ENCODE measurements around the gene ZDHHC14.

Gene ZDHHC14

DNA sequence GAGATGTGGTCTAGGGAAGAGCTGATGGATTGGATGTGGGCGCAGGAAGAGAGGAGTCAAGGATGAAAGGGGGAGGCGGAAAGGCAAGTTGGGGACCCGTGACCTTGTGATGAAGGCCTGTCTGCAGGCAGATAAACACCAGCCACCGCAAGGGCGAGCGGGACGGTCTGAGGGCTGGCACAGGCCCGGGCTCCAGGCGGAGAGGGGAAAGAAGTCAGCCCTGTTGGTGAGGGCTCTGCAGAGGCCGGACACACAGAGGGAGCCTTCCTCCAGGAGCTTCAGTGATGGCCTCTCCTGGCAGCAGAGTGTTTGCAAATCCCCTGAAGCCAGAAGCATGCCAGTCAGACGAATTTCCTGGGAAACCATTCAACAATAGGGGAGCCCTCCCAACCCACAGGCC lies 112.2 kb downstream of the ZDHHC14 start:
- no peak for DNase-seq (ENCODE audit: low spot score)

DNA sequence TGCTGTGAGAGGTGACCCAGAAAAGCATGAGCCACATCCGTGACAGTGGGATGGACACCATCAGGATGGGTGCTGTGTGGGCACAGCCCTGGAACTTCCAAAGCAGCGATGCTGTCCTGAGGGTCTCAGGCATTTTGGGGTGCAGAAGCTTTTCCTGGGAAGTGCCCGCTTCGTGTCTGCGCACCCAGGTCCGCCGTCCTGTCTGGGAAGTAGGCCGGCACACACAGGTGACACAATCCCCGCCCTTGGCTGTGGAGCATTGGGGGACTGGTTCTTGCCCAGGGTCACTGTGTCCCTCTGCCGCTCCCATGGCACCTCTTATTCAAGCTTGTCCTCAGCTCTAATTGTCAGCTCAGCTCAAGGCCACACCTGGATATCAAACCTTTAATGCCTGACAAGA lies 112.6 kb downstream of the ZDHHC14 start:
- DNase-seq (ENCODE audit: low spot score): no peak

DNA sequence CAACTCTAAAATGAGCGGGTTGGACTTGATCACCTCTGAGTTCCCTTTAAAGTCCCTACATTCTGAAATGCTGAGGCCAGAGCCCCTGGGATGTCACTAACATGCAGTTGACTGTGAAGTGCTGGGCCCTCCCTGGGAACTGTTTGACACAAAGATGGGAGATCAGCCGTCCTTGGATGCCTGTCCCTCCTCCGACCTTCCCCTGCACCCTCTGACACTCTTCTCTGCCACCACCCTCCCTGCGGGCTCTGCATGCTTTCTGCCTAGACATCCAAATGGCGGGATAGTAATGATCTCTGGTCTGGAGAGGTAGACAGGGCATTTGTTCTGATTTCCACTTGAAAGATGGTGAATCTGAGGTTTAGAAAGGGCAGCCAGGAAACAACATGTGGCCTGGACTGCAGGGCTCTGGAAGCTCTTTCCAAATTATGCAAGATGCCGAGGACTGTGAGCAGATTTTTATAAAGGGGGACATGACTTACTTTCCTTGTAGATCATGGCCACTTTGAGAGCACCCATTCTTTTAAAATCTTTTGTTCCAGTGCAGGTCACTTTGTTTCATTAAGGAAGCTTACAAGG lies 113.2 kb downstream of the ZDHHC14 start:
- no peak for DNase-seq (ENCODE audit: low spot score)

DNA sequence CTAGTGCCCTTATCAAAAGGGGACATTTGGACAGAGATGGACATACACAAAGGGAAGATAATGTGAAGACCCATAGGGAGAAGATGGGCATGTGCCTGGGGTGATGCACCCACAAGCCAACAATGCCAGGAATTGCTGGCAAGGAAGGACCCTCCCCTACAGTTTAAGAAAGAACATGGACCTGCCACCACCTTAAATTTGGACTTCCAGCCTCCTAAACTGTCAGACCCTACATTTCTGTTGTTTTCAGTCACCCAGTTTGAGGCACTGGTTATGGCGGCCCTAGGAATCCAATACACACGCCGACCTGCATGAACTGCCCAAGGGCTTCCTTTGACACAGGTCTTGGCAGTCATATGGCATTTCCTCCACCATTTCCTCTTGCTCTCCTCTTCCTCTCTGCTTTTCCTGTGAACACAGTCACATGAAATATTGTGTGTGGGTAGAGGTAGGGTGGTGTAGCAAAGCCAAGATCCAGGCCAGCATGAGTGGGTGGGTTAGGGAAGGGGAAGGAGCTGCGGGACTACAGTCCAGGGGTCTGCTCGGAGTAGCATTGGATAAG lies 115.6 kb downstream of the ZDHHC14 start:
- DNase-seq (ENCODE audit: low spot score): no peak

DNA sequence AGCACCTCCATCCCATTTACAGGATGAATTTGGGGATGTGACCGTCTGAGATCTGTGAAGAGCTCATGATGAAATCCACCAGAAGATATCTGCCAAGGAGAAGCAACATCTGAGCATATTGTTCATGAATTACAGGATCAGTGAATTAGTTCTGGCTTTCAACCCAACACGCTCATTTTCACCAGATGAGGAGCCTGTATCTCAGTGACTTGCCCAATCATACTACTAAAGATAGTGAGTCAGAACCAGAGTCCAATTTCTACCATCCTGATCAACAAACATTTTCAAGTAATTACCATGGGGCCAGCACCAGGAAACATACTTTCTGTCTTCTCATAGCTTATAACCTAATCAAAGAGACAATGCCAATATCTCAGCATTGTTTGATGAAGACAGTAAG lies 116.6 kb downstream of the ZDHHC14 start:
- no peak for DNase-seq (ENCODE audit: low spot score)

DNA sequence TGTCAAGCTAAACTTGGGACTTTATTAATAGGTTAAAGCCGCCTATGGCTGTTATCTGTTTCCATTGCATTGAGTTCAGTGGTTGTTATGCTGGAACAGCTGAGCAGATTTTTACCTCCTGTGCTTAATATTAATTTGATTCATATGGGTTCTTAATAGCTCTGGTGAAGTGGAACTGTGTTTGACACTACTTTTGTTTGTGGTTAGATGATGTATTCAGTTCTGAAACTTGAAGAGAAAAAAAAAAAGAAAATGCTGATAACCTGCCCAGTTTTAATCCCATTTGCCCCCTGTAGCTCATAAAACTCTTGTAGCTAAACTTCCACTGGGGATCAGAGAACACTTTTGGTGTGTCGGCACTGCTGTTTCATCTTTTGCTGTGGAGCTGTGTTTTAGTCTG lies 117.8 kb downstream of the ZDHHC14 start:
- no peak for DNase-seq (ENCODE audit: low spot score)

DNA sequence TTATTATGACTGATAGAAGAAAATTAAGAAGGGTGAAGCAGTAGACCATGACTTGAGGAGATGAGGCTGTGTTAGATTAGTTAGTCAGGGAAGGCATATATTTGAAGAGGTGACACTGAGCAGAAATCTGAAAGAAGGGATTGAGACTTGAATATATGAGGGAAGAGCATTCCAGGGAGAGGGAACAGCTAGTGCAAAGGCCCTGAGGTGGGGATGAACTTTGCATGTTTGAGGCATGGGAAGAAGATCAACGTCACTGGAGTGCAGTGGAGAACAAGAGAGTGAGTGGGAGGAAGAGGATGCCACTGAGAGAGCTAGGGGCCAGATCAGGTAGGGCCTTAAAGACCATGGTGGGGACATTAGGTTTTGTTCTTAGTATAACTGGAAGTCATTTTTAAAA lies 119.0 kb downstream of the ZDHHC14 start:
- DNase-seq (ENCODE audit: low spot score): no peak

DNA sequence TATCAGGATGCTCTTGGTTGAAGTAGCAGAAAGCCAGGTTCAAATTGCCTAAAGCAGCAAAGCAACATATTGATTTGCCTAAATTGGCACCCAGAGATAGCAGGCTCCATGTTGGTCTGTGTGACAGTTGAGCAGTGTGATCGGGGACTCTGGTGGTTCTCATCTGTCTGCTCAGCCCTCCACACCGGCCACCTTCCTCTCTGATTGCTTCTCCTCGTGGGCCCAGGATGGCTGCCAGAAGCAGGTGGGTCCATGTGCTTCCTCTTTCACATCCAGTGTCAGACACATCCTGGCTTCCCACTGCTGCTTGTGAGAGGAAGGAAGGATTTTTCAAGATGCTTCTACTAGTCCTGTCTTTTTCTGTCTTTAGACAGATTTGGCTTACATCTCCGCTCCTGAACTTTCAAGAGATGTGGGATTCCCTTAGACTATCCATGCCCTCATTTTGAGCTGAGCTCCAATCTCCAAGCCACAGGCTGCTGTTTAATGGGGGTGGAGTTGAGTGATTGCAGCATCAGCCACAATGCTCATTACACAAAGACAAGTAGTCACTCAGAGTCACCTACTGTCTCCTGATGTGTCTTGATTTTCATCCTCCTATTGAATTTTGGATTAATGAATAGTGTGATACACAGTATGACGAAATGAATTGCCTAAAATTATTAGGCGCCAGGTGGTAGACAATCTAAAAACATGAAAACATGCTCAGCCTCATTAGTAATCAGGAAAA lies 122.2 kb downstream of the ZDHHC14 start:
- DNase-seq (ENCODE audit: low spot score): no peak

DNA sequence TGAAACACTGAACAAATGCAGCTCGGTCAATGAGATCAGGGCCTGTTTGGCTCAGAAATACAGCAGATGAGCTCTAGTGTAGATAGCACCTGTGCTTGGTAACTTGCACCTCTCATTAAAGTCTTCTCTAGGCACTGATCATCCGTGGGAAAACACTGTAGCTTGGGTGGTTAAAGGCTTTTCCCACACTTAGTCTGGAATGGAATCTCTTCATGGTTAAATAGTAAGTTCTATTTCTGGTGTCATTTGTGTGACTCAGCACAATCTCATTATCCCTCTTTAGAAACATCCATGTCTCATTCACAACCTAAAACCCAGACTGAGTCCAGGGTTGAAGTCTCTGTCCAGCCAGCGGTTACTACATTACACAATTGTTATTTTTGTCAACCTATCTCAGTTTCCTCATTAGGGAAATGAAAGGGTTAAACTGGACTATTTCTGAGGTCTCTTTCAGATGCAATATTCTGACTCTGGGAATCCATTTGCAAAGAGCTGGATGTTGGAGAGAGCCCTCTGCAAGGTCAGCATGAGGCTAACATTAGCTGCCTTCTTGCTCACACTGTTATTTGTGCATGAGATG lies 125.0 kb downstream of the ZDHHC14 start:
- DNase-seq (ENCODE audit: low spot score): no peak

DNA sequence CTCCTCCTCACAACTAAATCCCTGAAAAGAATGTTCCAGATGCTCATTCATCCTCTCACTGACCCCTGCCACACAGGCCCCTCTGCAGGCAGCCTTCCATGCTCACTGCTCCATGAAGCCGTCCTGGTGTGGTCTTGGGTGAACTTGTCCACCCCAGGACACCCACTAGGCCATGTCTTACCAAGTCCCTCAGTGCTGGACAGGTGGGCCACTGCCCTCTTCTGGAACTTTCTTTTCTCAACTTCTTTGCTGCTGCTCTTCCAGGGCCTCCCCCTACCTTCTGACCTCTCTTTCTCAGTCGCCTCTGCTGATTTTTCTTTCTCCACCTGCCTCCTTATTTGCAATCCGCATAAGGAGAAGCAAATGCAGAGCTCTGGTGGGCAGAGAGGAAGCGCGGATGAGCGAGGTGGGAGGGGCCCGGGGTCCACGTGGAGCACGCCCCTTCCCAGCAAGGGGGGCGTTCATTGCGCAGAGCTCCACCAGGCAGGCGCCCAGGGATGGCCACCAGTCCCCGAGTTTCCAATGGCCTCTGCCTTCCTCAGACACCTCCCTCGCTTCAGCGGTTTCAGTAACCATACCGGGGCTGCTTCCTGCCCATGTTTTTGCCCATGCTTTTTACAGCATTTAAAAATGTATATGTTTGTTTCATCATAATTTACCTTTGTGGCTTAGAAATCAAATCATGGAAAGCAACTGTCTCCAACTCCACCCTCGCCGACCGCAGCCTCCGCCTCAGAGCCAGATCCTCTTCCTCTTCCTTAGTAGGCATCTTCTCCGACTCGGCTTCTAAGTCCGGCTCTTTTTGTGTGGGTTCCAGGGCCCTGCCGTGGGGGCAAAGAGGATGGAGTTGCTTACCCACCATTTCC lies 129.6 kb downstream of the ZDHHC14 start:
- no peak for DNase-seq (ENCODE audit: low spot score)

DNA sequence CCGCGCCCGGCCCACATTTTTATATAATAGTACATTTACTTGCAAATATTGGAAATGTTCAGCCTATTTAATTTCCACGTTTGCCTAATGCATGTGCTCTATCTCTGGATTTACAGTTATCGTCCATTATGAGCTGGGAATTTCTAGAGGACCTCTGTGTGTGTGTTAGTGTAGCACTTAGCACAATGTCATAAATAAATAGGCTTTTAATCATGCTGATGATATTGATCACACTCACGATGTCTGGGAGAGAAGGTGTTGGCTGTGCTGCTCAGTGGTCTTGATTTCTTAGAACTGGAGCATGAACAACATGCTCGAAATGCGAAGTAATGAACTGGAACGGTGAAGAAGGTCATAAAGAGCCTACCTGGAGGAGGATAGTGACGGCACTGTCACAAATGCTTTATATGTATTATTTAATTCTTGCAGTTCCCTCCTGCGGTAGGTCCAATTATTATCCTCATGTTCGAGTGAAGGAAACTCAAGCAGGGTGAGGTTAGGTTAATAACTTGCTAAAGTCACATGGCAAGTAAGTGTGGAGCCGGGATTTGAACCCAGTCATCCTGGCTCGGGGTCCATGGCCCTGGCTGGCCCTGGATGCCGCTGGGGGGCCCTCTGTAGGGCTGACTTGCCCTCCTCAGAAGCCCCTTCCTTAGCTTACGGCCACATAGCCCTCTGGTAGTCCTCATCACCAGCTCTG lies 130.8 kb downstream of the ZDHHC14 start:
- no peak for DNase-seq (ENCODE audit: low spot score)

DNA sequence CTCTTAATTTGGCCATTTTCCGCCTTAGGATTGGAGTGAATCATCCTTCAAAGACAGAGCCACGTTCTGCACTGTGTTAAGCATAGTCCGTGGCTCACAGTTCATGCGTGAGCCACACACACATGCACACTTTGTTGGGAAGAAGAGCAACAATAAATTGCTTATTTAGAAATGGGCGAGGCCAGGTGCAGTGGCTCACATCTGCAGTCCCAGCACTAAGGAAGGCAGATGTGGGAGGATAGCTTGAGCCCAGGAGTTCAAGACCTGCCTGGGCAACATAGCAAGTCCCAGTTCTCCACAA lies 131.3 kb downstream of the ZDHHC14 start:
- DNase-seq (ENCODE audit: low spot score): no peak

DNA sequence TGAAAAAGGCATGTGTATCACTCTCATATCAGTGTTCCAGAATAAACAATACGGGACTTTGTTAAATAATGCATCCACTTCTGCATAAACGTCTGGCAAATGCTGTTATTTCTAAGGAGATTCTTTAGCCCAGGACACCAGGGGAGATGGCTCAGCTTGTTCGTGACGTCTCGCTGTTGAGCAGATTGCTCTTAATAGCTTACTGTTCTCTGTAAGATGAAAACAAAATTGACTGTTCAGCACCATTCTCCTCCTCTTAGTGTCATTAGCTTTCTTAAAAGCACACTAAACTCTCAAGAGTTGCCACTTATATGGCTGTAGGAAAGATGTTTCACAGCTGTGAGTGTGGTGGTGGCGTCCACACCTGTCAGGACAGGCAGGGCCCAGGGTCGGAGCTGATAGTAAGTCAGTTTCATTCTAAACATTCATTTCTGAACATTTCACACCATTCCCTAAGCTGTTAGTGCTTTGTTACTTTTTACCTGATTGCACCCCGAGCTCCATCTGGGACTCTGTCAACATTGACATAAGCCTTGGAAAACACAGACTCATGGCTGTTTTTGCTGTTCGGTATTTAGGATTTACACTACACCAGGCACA lies 132.1 kb downstream of the ZDHHC14 start:
- DNase-seq (ENCODE audit: low spot score): no peak

DNA sequence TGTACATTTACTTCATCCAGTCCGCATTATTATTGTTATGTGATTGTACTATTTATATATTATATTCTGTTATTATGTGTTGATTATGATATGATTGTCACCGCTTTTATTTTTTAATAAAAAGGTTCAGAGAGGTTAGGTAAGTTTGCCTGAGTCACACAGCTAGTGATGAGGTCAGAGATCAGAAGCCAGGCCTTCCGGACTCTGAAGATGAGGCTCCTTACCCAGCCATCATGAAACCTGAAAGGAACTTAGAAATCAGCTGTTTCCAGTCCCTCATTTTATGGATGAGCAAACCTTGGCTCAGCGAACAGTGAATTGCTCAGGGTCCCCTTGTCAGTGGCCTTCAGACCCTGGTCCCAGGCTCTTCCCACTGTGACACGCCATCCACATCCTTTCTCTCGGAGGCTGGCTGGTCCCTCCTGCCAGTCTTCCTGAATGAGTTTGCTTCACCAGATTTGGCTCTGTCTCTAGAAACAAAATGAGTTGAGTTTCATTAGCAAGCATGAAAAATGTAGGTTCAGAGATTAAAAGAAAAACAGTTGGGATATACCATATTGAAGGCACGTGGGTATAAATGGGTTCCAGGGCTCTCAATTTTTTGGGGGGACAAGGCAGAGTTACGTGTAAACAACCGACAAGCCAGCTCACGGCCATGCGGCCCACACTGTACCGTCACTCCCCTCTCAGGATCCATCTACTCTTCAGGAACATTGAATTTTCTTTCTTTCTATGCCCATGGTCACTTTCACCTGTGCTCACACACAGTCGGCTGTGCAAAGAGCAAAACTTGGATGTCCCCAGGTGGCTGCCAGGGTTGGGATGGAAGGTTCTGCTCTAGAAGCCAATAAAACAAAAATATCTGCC lies 132.9 kb downstream of the ZDHHC14 start:
- DNase-seq (ENCODE audit: low spot score): no peak

DNA sequence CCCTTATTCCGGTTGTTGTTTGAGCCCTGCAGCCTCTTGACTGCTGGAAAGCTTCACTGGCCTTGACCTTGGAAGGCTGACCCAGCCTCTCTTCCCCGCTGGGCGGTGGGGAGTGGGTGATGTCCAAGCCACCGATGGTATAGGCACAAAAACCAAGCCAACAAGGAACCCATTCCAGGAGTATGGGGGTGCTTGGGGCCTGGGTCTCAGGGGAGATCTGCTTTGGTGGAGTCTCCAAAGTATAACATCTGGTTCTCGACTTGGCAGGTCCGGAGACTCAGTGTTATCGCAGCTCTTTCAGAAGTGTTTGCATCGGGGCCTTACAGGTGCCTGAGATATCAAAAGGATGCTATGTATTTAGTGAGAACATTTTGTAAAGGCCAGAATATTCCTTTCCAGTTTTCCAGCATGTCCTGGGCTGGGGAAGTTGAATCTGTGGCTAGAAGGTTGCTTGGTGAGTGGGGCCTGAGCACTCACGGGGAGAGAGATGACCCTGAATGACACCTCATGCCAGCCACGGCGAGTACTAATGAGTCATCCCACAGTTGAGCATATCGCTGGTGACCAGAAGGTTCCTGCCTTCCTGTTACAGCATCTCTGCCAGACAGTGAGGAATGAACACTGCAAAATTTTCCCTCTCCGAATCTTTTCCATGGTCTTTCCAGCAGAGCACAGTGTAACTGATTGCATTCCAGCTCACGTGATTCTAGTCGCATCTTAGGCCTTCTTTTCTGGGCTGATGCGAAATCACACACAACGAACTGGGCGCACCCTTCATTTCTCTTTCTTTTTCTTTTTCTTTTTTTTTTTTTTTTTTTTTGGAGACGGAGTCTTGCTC lies 133.9 kb downstream of the ZDHHC14 start:
- DNase-seq (ENCODE audit: low spot score): no peak

DNA sequence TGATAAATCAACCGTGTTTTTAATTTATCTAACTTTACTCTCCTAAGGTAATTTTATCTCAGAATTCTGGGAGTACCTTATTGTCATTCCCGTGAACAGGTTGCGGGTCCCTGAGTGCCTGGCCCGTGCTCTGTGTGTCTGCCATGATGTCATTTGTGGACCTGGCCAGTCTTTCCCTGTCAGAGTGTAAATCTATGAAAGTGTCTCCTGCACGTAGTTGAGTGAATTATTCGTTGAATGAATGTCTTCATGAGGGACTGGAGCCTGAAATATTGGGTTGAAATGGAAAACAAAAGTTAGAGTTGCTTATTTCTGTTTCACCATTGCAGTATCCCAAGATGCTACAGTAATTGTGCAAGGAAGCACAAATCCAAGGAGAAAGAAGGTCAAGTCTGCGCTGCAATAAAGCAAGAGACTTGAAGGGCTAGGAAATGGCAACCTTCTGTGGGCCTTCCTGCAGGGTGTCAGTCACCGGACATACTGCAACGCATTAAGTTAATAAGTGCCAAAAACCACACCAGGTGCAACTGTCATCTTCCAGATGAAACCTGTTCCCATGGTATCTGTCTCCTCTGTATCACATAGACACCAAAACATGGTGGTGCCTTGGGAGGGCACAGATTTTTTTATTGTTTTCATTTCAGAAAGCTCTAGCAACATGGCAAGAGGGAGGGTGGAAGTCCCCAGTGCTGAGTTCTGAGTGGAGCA lies 135.5 kb downstream of the ZDHHC14 start:
- no peak for DNase-seq (ENCODE audit: low spot score)

DNA sequence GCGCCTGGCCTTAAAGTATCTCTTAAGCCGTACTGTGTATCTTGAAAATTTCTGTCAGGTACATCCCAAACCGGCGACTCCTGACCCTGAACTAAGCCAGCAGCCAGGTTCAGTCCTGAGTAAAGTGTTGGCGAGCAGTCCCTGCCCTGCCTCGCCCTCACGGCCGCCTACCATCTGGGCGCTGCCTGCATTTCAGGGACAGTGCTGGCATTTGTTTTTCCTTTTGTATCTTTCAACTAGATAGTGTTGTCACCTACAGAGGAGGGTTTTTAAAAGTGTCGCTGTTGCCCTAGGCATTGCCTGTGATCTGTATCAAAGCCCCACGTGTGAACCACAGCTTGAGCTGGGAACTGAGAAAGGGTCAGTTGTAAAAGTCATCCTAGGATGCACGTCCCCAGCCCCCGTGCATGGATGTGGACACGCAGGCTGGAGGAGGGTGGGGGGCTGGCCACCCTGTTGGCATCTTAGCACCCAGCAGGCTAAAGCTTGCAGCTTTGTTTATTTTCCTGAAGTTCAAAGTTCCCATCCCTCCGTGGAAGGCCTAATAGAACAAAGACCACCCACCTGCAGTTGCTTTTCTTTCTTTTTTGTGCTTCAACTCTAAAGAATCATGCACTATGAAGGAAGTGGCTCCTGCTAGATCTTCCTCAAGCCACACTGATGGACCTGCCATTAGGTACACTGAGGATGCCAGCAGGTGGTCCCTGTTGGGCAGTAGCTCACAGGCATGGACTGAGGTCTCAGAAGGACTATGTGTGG lies 136.8 kb downstream of the ZDHHC14 start:
- no peak for DNase-seq (ENCODE audit: low spot score)
